Activated CD8-positive, alpha-beta memory T cell treated with anti-CD3 and anti-CD28 coated beads for 1 hour (primary cell): ENCODE results near the gene RNASEH1.

ENCODE experiments used
- DNase-seq, 2 donors: peaks; one replicate each; pipeline ENCODE4 v3.0.0-alpha.2; 2020; ENCODE audit warnings: low read depth in 1 of 2; ENCODE audit errors: extremely low read depth in 1 of 2

Gene RNASEH1

GRCh38 chr2:3563521-3563976 is 5.4 kb upstream of the RNASEH1 start:
- no peak for DNase-seq

- DNase-seq: no peak
These were observed 411 bp downstream of the RNASEH1 start for GRCh38 chr2:3557639-3558204.

- no peak for DNase-seq
These were observed 4.2 kb downstream of the RNASEH1 start for GRCh38 chr2:3553946-3554345.

- no peak for DNase-seq
These were observed 10.2 kb downstream of the RNASEH1 start for GRCh38 chr2:3547915-3548314.

- DNase-seq: no peak
These were observed 12.2 kb downstream of the RNASEH1 start for GRCh38 chr2:3545788-3546478.

GRCh38 chr2:3543023-3543683 is 15.0 kb downstream of the RNASEH1 start:
- no peak for DNase-seq

- no peak for DNase-seq
These were observed 16.0 kb downstream of the RNASEH1 start for GRCh38 chr2:3542107-3542506.

GRCh38 chr2:3539836-3540235 is 18.3 kb downstream of the RNASEH1 start:
- no peak for DNase-seq

- peak in 1 of 2 donors; percentile 7 for DNase-seq
These were observed 21.2 kb downstream of the RNASEH1 start for GRCh38 chr2:3536682-3537632.

GRCh38 chr2:3535794-3536681 is 22.1 kb downstream of the RNASEH1 start:
- no peak for DNase-seq

GRCh38 chr2:3535467-3535793 is 22.7 kb downstream of the RNASEH1 start:
- DNase-seq: no peak

GRCh38 chr2:3534251-3534814 is 23.8 kb downstream of the RNASEH1 start:
- DNase-seq: no peak

GRCh38 chr2:3533836-3534235 is 24.3 kb downstream of the RNASEH1 start:
- no peak for DNase-seq

GRCh38 chr2:3532941-3533340 is 25.2 kb downstream of the RNASEH1 start:
- DNase-seq: no peak

- no peak for DNase-seq
These were observed 28.7 kb downstream of the RNASEH1 start for GRCh38 chr2:3529316-3530025.

- no peak for DNase-seq
These were observed 30.0 kb downstream of the RNASEH1 start for GRCh38 chr2:3527886-3528785.

- DNase-seq: no peak
These were observed 31.3 kb downstream of the RNASEH1 start for GRCh38 chr2:3526871-3527270.

- no peak for DNase-seq
These were observed 34.5 kb downstream of the RNASEH1 start for GRCh38 chr2:3523551-3524041.
